Smooth muscle cell (in vitro differentiated cells): ENCODE data around the gene CTNNBL1. TPM values are rescaled to one million over a fixed set of nuclear protein-coding genes. Genes with fewer than 3 reads are reported as not detected.

Experiments
- DNase-seq: peaks from one replicate; lab custom pipeline; 2025; ENCODE audit not compliant: unreplicated experiment; lab: John Stamatoyannopoulos, UW
- H2AFZ ChIP-seq: fragments of 200-600 bp; sonication (generic); 2 replicates; pipeline ENCODE4 v1.6.0; 2016; ENCODE audit warnings: antibody characterized with exemption, low read depth, mild to moderate bottlenecking
- H3F3A ChIP-seq: fragments of 200-600 bp; sonication (generic); 2 replicates; pipeline ENCODE4 v1.6.0; 2017; ENCODE audit warnings: antibody characterized with exemption, low read depth
- H3K27ac ChIP-seq: fragments of 200-600 bp; sonication (generic); 2 replicates; pipeline ENCODE4 v1.5.1; 2016; ENCODE audit warnings: low read depth, mild to moderate bottlenecking
- H3K27me3 ChIP-seq: fragments of 200-600 bp; sonication (generic); 2 replicates; pipeline ENCODE4 v1.6.1; 2016; ENCODE audit warnings: low read depth, mild to moderate bottlenecking
- H3K36me3 ChIP-seq: fragments of 200-600 bp; sonication (generic); 2 replicates; pipeline ENCODE4 v1.5.1; 2016; ENCODE audit warnings: low read depth
- H3K4me1 ChIP-seq: fragments of 200-600 bp; sonication (generic); 2 replicates; pipeline ENCODE4 v1.5.1; 2016; ENCODE audit warnings: low read depth
- H3K4me2 ChIP-seq: fragments of 200-600 bp; sonication (generic); 2 replicates; pipeline ENCODE4 v1.6.0; 2016; ENCODE audit warnings: mild to moderate bottlenecking
- H3K4me3 ChIP-seq: fragments of 200-600 bp; sonication (generic); 2 replicates; pipeline ENCODE4 v1.5.1; 2016; ENCODE audit warnings: mild to moderate bottlenecking
- H3K79me2 ChIP-seq: fragments of 200-600 bp; sonication (generic); 2 replicates; pipeline ENCODE4 v1.6.0; 2016; ENCODE audit warnings: low read depth, mild to moderate bottlenecking
- H3K9ac ChIP-seq: fragments of 200-600 bp; sonication (generic); 2 replicates; pipeline ENCODE4 v1.6.0; 2016; ENCODE audit warnings: low read depth
- H3K9me3 ChIP-seq: fragments of 200-600 bp; sonication (generic); replicated peaks from 2 replicates; pipeline ENCODE4 v1.5.1; 2016; ENCODE audit warnings: low read depth
- H4K20me1 ChIP-seq: fragments of 200-600 bp; sonication (generic); 2 replicates; pipeline ENCODE4 v1.6.0; 2016; ENCODE audit warnings: low read depth
- WGBS: methylation state at CpG from one replicate; pipeline ENCODE4 v1.1.7; 2016; ENCODE audit warnings: low lambda C conversion rate; 5-methylcytosine and 5-hydroxymethylcytosine counted together
- polyA plus RNA-seq: library from polyadenylated mRNA; unstranded; fragments of >200 nt; fragmentation: Nextera tagmentation; extraction: Ambion mirVana; gene quantifications from 2 replicates; pipeline ENCODE4 v1.2.1, GENCODE V29; 2016
- total RNA-seq: library from RNA; depleted of rRNA; stranded (reverse); fragments of >200 nt; gene quantifications from 2 replicates; pipeline ENCODE4 v1.2.3, GENCODE V29; 2014
- TF ChIP-seq, protein P1 (sequence below): fragments of 200-600 bp; sonication (generic); IDR thresholded peaks from 2 replicates; pipeline ENCODE4 v1.5.1; 2017; ENCODE audit warnings: borderline replicate concordance, mild to moderate bottlenecking, antibody characterized with exemption; ENCODE audit not compliant: insufficient read depth, poor library complexity, severe bottlenecking

Gene CTNNBL1
- total and polyA plus RNA-seq, 2 experiments from 2014 or later: 33.3 to 63.6 TPM

DNA sequence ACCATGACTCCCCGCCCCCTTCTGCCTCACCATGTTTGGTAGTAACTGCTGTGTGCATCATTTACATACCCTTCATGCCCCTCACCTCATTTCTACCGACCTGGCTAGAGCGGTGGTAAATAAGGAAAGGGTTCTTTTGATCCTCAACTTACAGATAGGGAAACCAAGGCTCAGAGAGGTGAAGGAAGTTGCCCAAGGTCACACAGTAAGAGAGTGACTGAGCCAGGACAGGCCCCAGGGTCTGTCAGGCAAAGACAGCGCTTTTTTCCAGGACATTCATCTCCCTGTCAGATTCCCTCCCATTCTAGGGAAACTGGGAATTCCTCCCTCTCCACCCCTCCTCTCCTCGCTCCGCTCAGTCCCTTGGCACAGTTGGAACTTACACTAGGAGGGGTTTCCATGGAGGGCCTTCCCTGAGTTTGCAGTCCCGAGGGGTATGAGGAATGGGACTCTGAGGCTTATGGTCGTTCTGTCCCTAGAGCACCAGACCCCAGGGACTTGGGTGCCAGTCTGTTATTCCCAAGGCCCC is 211.1 kb downstream of the CTNNBL1 start:
- H3K4me2 ChIP-seq: no peak overlapping the region
- TF ChIP-seq, protein P1, sequence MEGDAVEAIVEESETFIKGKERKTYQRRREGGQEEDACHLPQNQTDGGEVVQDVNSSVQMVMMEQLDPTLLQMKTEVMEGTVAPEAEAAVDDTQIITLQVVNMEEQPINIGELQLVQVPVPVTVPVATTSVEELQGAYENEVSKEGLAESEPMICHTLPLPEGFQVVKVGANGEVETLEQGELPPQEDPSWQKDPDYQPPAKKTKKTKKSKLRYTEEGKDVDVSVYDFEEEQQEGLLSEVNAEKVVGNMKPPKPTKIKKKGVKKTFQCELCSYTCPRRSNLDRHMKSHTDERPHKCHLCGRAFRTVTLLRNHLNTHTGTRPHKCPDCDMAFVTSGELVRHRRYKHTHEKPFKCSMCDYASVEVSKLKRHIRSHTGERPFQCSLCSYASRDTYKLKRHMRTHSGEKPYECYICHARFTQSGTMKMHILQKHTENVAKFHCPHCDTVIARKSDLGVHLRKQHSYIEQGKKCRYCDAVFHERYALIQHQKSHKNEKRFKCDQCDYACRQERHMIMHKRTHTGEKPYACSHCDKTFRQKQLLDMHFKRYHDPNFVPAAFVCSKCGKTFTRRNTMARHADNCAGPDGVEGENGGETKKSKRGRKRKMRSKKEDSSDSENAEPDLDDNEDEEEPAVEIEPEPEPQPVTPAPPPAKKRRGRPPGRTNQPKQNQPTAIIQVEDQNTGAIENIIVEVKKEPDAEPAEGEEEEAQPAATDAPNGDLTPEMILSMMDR: no peak
- 80% methylated on average over 8 of the region's 8 CpGs for WGBS

DNA sequence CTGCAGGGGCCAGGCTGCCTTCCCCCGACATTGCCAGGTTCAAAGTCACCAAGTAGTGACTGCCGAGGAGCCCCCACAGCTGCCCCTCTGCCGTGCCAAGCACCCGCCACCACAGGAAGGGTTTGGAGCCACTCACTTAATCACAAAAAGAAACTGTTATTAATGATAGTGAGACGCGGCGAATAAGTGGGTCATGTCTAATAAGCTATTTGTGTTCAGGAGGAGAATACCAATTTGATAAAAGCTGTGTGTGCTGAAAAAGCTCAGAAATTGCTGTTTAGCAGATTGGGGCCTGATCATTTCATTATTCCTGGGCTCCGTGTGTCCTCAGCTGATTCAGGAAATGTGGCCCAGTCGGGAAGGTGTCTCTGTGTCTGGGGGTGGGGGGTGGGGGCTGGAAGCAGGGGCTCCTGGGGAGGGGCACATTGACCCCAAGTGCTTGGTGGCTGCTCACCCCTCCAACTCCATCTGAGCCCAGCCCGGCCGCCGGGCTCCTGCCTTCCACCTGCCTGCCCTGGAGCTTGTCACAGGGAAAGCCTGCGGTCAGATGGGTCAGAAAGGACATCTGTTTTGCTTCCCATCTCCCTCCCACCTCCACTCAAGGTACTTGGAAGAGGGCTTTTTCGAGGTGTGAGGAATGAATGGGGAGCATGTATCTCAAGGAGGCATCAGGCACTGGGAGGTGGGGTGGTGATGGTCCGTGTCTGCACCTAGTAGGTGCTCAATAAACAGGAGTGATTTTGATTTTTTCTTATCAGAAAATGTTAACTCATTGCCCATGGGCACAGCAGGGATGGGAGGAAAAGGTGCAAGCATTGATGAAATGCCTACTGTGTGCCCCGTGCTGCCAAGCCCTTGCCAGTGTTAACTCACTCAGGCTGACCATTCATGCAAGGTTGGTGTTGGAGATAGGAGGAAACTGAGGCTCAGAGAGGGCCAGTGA is 212.1 kb downstream of the CTNNBL1 start:
- Histone ChIP-seq H3K9ac (no peak overlapping the region), H3K4me3 (no peak overlapping the region), H3K4me2 (no peak overlapping the region), H3K27ac (no peak overlapping the region), H3K4me1 (peaks cover 19% of the 10 kb centered on the region), H2AFZ (no peak overlapping the region), H3K9me3 (no peaks in the 10 kb centered on the region), H4K20me1 (no peaks in the 10 kb centered on the region), H3K79me2 (no peaks in the 10 kb centered on the region), H3K36me3 (no peaks in the 10 kb centered on the region), H3F3A (no peaks in the 10 kb centered on the region), H3K27me3 (peaks cover 55% of the 10 kb centered on the region)
- WGBS: 88% methylated on average over 16 of the region's 16 CpGs
- no peak for DNase-seq
- TF ChIP-seq, protein P1: no peak

More for the DNA sequence above, 211.1 kb downstream of the CTNNBL1 start:
- no peak for DNase-seq
- H3K36me3 ChIP-seq: no peaks in the 10 kb centered on the region
- H3K79me2 ChIP-seq: no peaks in the 10 kb centered on the region
- H3F3A ChIP-seq: no peaks in the 10 kb centered on the region
- H2AFZ ChIP-seq: no peak overlapping the region
- no peak overlapping the region for H3K4me3 ChIP-seq
- no peak overlapping the region for H3K9ac ChIP-seq
- H3K9me3 ChIP-seq: no peaks in the 10 kb centered on the region
- H3K4me1 ChIP-seq: peaks cover 19% of the 10 kb centered on the region
- peaks cover 64% of the 10 kb centered on the region for H3K27me3 ChIP-seq
- no peak overlapping the region for H3K27ac ChIP-seq
- H4K20me1 ChIP-seq: no peaks in the 10 kb centered on the region

DNA sequence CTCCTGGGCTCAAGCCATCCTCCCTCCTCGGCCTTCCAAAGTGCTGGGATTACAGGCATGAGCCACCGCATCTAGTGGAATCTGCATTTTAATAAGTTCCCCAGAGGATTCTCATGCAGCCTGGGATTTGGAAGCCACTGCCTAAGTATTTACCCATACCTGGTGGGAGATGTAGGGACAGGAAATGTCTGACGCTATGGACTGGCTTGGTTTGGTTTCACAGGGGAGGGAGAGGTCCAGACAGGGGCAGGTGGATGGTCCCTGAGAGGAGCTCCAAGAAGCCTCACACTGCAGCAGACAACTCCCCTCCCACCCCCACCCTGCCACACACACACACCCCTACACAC is 213.5 kb downstream of the CTNNBL1 start:
- Histone ChIP-seq H3K27ac (no peak overlapping the region), H4K20me1 (no peaks in the 10 kb centered on the region), H3K9me3 (no peaks in the 10 kb centered on the region), H3K27me3 (peaks cover 51% of the 10 kb centered on the region), H3K4me2 (no peak overlapping the region), H3K4me1 (peaks cover 27% of the 10 kb centered on the region), H3K4me3 (no peak overlapping the region), H3K9ac (no peak overlapping the region), H3F3A (no peaks in the 10 kb centered on the region), H3K79me2 (no peaks in the 10 kb centered on the region), H3K36me3 (no peaks in the 10 kb centered on the region), H2AFZ (no peak overlapping the region)
- DNase-seq: no peak
- TF ChIP-seq, protein P1: no peak
- 46% methylated on average over 3 of the region's 3 CpGs for WGBS
